Erythroblast (primary cell): Measurements from ENCODE around the gene ARHGAP6.

Experiments
- DNase-seq, 2 experiments: peaks; one replicate each; lab custom pipeline; 2025; lab: John Stamatoyannopoulos, UW
- GATA1 ChIP-seq: IDR thresholded peaks from 2 replicates; pipeline ENCODE4 v1.6.1; 2011; ENCODE audit warnings: low read depth, mild to moderate bottlenecking, control low read depth, low read length, moderate library complexity
- POLR2A ChIP-seq: IDR thresholded peaks from 2 replicates; pipeline ENCODE4 v1.6.1; 2011; ENCODE audit warnings: mild to moderate bottlenecking, low read length

ARHGAP6 gene

GRCh38 chrX:11666164-11666563, 444 bp upstream of the ARHGAP6 start:
- no peak for DNase-seq

GRCh38 chrX:11664211-11665167, 1.2 kb downstream of the ARHGAP6 start:
- no peak for DNase-seq
- TF ChIP-seq POLR2A (no peak), GATA1 (no peak)

More at GRCh38 chrX:11666164-11666563, 444 bp upstream of the ARHGAP6 start:
- TF ChIP-seq GATA1: no peak
- no peak for TF ChIP-seq POLR2A

GRCh38 chrX:11663875-11664210, 1.9 kb downstream of the ARHGAP6 start:
- DNase-seq: no peak
- TF ChIP-seq POLR2A: no peak
- TF ChIP-seq GATA1: no peak

- no peak for TF ChIP-seq POLR2A
- no peak for DNase-seq
Observed at GRCh38 chrX:11655282-11656015, 10.3 kb downstream of the ARHGAP6 start.

GRCh38 chrX:11648705-11649519, 16.8 kb downstream of the ARHGAP6 start:
- TF ChIP-seq POLR2A (no peak), GATA1 (no peak)
- DNase-seq: no peak

- no peak for TF ChIP-seq POLR2A
- no peak for TF ChIP-seq GATA1
- no peak for DNase-seq
Observed at GRCh38 chrX:11647138-11647537, 18.6 kb downstream of the ARHGAP6 start.

- no peak for TF ChIP-seq POLR2A
Observed at GRCh38 chrX:11641349-11642065, 24.2 kb downstream of the ARHGAP6 start.

GRCh38 chrX:11640089-11640488, 25.6 kb downstream of the ARHGAP6 start:
- no peak for TF ChIP-seq POLR2A
- DNase-seq: no peak

More at GRCh38 chrX:11641349-11642065, 24.2 kb downstream of the ARHGAP6 start:
- DNase-seq: no peak

GRCh38 chrX:11632732-11633131, 33.0 kb downstream of the ARHGAP6 start:
- DNase-seq: no peak
- TF ChIP-seq GATA1 (no peak), POLR2A (no peak)

- no peak for TF ChIP-seq POLR2A
- no peak for TF ChIP-seq GATA1
Observed at GRCh38 chrX:11629593-11630211, 36.0 kb downstream of the ARHGAP6 start.

GRCh38 chrX:11628399-11628798, 37.3 kb downstream of the ARHGAP6 start:
- DNase-seq: no peak
- TF ChIP-seq GATA1 (no peak), POLR2A (no peak)

More at GRCh38 chrX:11629593-11630211, 36.0 kb downstream of the ARHGAP6 start:
- no peak for DNase-seq

GRCh38 chrX:11626351-11626750, 39.4 kb downstream of the ARHGAP6 start:
- TF ChIP-seq POLR2A: no peak
- TF ChIP-seq GATA1: no peak
- DNase-seq: no peak
